ENCODE results near the gene PARP3. TPM values are rescaled to one million over a fixed set of nuclear protein-coding genes. Genes with fewer than 3 reads are reported as not detected.

The PARP3 gene
- total and polyA plus RNA-seq, 2 experiments from 2014 or later = 17.3 to 26.6 TPM

DNA sequence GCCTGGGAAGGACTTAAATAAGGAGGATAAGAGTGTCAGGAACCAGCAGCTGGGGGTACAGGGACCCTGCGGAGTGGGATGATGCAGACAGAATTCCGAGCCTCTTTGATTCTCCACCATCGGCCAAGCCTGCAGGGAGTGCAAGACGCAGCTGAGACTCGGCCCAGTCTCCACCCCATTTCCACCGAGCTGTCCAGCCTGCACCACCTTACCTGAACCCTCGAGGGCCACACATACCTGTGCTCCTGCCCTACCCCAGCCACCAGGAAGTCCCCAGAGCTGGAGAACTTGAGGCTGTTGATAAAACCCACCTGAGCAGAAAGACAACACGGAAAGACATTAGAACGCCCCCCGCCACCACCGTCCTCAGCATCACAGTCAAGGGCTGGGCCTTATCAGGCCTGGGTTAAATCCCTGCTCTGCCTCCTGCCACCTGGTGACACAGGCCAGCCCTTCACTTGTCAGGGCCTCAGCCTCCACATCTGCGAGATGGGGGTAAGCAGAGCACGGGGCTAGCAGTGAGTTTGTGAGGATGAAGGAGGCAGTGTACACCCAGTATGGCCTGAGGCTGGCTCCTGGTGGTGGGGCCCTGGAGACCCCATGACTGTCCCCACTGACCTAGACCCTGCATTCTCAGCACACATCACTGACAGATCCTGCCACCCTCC lies 8.6 kb upstream of the PARP3 start:
- Histone ChIP-seq H3K4me3 (no peak overlapping the region), H3K27me3 (no peaks in the 10 kb centered on the region), H3K27ac (no peak overlapping the region), H3K9me3 (ENCODE audit: low read depth) (no peaks in the 10 kb centered on the region), H3K36me3 (peaks cover 25% of the 10 kb centered on the region), H3K4me1 (ENCODE audit: low read depth) (no peaks in the 10 kb centered on the region)
- no peak for TF ChIP-seq CTCF (IDR thresholded peaks at IDR 0.05; ENCODE audit: low read depth, low read length)
- no peak for DNase-seq (ENCODE audit: low read depth in 1 of 2, low spot score in 1 of 2)

DNA sequence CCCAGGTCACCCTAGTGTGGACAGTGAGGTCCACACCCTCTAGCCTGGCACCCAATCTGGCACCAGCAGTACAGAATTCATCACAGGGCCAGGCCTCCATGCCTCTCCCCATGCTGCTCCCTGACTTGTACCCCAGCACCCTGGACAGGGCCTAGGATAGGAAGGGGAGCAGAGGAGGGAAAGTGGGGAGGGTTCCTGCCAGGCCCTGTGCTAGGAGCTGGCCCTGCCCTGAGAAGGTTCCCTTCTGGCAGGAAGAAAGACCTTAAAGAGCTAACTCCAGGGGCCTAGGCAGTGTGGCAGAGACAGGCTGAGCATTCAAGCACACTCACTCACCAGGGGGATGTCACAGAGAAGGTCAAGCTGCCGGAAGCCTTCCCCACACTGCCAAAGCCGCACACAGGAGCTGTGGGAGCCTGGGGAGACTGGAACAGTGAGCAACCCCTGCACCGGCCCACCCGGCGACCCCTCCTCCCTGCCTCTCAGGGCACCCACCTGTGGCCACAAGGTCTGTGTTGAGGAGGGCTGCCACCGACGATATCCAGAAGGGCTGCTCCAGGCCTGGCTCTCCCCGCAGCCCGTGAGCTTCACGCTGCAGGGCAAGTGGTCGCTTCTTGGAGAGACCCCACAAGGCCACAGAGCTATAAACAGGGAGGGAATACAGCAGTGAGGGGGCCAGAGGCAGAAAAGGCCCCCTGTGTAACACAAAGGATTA lies 7.9 kb upstream of the PARP3 start:
- H3K27me3 ChIP-seq = no peaks in the 10 kb centered on the region
- TF ChIP-seq CTCF (IDR thresholded peaks at IDR 0.05; ENCODE audit: low read depth, low read length) = no peak
- no peaks in the 10 kb centered on the region for H3K9me3 ChIP-seq (ENCODE audit: low read depth)
- H3K4me1 ChIP-seq (ENCODE audit: low read depth) = no peaks in the 10 kb centered on the region
- no peak for DNase-seq (ENCODE audit: low read depth in 1 of 2, low spot score in 1 of 2)
- H3K36me3 ChIP-seq = peaks cover 25% of the 10 kb centered on the region
- H3K4me3 ChIP-seq = no peak overlapping the region
- no peak overlapping the region for H3K27ac ChIP-seq

DNA sequence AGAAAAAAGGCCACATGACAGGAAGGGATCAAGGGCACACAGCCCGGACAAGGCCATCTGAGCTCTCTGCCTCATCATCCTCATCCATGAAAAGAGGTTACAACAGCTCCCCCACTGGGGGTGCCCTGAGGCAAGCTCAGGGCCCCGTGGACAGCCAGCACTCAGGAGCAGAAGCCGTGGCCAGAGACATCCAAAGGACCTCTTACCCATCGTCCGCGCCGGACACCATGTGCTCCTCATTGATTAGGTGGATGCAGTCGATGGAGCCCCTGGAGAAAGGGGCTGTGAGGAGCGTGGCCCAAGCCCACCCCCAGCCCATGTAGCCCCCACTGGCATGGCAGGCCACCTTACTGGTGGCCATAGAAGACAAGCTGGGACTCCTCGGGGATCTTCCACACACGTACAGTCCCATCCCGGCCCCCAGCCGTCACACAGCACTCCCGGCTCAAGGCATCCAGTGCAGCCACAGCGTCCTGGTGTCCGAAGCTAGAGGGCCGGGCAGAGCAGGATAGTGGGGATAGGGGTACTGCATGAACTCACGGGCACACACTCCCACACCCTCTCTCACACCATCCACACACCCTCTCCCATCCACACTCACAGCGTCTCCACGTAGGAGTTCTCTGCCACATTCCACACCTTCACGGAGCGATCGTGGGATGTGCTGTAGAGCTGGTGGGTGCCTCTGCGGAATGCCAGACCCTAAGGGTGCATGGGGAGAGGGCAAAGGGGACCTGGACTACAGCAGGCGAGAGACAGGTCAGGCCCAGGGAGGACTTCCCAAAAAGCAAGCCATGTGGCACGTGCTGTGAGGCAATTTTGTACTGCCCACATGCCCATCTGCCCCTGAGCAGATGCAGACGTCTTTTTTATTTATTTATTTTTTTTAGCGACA lies 6.9 kb upstream of the PARP3 start:
- no peaks in the 10 kb centered on the region for H3K9me3 ChIP-seq (ENCODE audit: low read depth)
- TF ChIP-seq CTCF (IDR thresholded peaks at IDR 0.05; ENCODE audit: low read depth, low read length) = no peak
- no peaks in the 10 kb centered on the region for H3K4me1 ChIP-seq (ENCODE audit: low read depth)
- H3K27ac ChIP-seq = no peak overlapping the region
- DNase-seq (ENCODE audit: low read depth in 1 of 2, low spot score in 1 of 2) = no peak
- no peaks in the 10 kb centered on the region for H3K27me3 ChIP-seq
- peaks cover 25% of the 10 kb centered on the region for H3K36me3 ChIP-seq
- no peak overlapping the region for H3K4me3 ChIP-seq

DNA sequence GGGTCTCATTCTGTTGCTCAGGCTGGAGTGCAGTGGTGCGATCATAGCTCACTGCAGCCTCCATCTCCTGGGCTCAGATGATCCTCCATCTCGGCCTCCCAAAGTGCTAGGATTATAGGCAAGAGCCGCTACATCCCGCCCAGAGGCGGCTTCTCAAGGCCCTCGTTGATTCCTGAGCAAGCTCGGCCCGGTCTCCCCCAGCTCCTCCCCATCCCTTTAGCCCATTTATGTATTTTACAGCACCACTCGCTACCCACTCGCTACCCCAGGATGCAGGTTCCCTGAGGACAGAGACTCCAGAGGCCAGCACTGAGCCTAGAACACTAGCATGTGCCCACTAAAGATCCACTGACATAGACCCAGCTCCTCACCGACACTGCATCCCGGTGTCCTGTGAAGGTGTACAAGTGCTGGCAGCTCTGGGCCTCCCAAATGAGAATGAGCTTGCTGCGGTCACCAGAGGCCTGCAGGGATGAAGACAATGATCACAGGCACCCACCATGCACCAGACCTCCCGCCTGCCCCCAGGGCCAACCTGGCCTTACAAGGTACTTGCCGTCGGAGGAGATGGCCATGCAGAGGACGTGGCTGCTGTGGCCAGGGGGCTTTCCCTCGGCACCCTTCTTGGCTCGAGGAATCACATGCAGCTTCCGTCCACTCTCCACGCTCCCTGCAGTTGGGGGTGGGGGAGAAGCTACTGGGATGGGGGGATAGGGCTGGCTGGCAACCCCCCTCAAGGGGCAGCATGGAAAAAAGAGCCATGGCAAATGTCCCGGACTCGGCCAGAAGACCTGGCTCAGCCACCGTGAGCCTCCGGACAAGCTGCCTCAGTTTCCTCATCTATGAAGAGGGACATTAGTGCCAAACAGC lies 6.0 kb upstream of the PARP3 start:
- no peak for DNase-seq (ENCODE audit: low read depth in 1 of 2, low spot score in 1 of 2)
- Histone ChIP-seq H3K9me3 (ENCODE audit: low read depth) (no peaks in the 10 kb centered on the region), H3K27me3 (no peaks in the 10 kb centered on the region), H3K27ac (no peak overlapping the region), H3K4me3 (no peak overlapping the region), H3K36me3 (peaks cover 25% of the 10 kb centered on the region), H3K4me1 (ENCODE audit: low read depth) (peaks cover 6% of the 10 kb centered on the region)
- no peak for TF ChIP-seq CTCF (IDR thresholded peaks at IDR 0.05; ENCODE audit: low read depth, low read length)

- no peak for DNase-seq (ENCODE audit: low read depth in 1 of 2, low spot score in 1 of 2)
- H3K9me3 ChIP-seq (ENCODE audit: low read depth) = no peaks in the 10 kb centered on the region
- H3K4me1 ChIP-seq (ENCODE audit: low read depth) = peaks cover 6% of the 10 kb centered on the region
- H3K27me3 ChIP-seq = no peaks in the 10 kb centered on the region
- peaks cover 25% of the 10 kb centered on the region for H3K36me3 ChIP-seq
- no peak overlapping the region for H3K4me3 ChIP-seq
- no peak overlapping the region for H3K27ac ChIP-seq
- no peak for TF ChIP-seq CTCF (IDR thresholded peaks at IDR 0.05; ENCODE audit: low read depth, low read length)
These were observed 5.1 kb upstream of the PARP3 start for GRCh38 chr3:51937014-51937413.

Measured in cardiac muscle cell (in vitro differentiated cells and primary cell).